GM18861 (cell line): ENCODE measurements around the gene MDM4.
A peak's percentile ranks its signal among the peaks of the same experiment; 100 is the strongest.

Source experiments
- ATAC-seq: cut with Tn5 transposase; IDR thresholded peaks from one replicate; pipeline ENCODE4 v1.9.1; 2021; ENCODE audit not compliant: unreplicated experiment

MDM4 gene

GRCh38 chr1:204576422-204576821 is 60.2 kb downstream of the MDM4 start:
- no peak for ATAC-seq

- no peak for ATAC-seq
These were observed 61.7 kb downstream of the MDM4 start for GRCh38 chr1:204577794-204578478.

GRCh38 chr1:204578867-204579664 is 62.9 kb downstream of the MDM4 start:
- ATAC-seq, result peak; percentile 60

- ATAC-seq, result no peak
These were observed 63.5 kb downstream of the MDM4 start for GRCh38 chr1:204579681-204580080.

DNA sequence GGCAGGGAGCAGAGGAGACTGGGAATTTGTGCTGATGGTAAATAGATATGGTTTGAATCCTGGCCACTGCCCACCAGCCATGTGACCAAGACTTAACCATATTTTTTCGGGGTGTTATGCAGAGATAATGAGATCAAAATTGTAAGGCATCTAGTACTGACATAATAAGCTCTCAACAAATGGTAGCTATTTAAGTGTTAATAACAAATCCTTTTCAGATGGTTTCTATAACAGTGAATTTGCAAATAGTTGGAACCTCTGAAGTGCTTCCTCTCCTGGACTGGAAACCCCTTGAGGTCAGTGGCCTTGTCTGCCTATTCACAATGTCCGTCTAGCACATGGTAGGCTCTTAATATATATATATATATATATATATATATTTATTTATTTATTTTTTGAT is 64.7 kb downstream of the MDM4 start:
- no peak for ATAC-seq

DNA sequence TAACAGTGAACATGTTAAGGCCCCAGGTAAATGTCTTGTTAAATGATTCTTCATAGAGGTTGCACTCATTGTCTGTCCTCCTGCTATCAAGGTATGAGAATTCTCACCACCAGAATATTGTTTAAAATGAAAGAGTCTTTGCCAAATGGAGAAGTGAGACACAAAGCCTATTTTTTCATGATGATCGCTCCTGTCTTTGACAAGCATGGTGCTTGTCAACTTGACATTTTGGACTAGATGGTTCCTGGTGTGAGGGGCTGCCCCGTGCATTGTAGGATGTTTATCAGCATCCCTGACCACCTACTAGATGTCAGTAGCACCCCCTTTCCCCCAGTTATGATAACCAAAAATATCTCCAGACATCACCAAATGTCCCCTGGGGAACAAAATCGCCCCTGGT is 65.6 kb downstream of the MDM4 start:
- ATAC-seq, result no peak

- ATAC-seq, result no peak
These were observed 67.9 kb downstream of the MDM4 start for GRCh38 chr1:204583909-204584632.

DNA sequence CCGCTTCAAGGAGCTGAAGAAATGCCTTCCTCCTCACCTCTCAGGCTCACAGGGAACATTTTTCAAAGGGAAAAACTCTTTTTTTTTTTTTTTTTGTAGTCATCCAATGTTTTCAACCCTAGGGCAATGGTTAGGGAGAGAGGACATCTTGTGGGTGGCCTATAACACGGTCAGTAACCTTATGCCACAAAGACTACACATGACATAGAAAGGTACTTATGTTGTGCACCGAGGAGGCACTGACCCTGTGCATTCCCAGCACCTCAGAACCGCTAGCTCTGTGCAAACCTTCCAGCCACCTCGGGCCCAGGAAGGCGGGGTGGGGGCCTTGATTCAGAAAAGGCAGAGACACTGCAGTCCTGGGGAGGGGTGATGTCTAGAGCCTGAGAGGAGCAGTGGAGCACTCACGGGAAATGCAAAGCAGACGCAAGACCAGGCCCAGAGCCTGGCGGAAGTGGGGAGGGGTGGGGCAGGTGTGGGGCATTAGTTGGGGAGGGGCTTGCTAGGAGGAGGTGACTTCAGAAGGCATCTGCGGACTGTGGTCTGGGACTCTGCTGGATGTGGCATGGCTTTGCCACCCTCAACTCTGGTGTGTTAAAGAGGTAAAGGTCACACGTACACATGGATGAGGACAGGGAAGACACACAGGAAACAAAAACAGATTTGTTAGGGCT is 68.6 kb downstream of the MDM4 start:
- ATAC-seq, result no peak

- ATAC-seq, result no peak
These were observed 71.4 kb downstream of the MDM4 start for GRCh38 chr1:204587621-204588020.

DNA sequence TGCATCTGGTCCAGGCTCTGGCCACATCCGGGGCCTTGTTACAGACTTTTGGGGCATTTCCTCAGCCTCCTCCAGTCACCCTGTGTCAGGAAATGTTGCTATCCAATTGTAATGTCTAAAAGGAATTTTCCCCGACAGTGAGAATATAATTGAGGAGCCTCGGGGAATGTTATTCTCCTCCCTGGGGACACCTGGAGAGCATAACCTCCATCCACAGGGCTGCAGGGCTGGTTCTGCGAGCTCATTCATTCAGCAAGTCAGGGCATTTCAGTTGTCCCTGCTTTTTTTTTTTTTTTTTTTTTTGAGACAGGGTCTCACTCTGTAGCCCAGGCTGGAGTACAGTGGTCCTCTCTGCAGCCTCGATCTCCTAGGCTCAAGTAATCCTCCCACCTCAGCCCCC is 72.6 kb downstream of the MDM4 start:
- ATAC-seq, result no peak

DNA sequence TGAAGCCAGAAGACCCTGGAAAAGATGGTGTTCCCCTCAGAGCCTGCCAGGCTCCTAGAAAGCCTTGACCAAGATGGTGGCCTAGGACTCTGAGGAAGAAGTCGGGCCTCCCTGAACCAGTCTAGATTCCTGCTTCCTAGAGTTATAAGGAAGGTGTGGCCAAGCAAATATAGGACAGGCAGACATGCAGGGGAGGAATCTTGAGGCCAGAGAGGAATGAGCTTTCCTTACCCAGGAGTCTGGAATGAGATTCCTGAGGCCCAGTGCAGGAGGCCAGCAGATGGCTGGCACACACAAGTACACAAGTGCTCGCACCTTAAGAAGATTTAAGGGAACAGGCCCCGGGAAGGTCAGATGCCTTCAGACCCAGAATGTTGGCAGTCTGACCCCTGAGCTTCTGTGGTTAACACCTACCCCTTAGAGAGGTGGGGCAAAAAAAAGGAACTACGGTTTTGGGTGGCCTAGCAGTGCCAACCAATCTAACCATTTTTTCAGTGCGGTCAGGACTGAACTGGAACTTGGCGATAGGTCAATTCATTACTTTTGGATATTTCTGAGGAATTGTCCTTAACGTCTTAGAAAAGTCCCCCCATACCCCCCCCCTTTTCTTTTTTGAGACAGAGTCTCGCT is 73.3 kb downstream of the MDM4 start:
- no peak for ATAC-seq

DNA sequence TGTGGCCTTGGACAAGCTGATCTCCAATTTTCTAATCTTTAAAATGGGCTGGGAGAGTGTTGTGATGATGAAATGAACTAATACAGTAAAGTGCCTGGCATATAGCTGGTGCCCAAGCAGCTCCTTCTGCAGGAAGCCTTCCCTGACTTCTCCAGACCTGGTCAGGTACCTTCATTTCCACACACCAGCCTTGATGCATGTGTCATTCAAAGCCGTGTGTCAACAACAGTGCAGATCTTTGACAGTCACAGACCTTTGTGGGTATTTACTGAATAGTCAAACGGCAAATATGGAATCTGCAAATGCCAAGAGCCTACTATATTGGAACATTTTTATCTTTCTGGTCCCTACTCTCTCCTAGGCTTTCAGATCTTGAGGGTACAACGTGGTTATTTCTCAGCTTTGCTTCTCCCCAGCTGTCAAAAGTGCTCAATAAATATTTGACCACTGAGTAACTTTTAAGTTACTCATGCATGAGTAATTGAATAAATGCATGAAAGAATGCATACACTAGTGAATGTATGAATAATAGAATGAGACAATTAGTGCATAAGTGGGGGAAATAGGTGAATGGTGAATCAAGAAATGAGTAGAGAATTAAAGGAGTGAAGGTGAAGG is 75.4 kb downstream of the MDM4 start:
- no peak for ATAC-seq

DNA sequence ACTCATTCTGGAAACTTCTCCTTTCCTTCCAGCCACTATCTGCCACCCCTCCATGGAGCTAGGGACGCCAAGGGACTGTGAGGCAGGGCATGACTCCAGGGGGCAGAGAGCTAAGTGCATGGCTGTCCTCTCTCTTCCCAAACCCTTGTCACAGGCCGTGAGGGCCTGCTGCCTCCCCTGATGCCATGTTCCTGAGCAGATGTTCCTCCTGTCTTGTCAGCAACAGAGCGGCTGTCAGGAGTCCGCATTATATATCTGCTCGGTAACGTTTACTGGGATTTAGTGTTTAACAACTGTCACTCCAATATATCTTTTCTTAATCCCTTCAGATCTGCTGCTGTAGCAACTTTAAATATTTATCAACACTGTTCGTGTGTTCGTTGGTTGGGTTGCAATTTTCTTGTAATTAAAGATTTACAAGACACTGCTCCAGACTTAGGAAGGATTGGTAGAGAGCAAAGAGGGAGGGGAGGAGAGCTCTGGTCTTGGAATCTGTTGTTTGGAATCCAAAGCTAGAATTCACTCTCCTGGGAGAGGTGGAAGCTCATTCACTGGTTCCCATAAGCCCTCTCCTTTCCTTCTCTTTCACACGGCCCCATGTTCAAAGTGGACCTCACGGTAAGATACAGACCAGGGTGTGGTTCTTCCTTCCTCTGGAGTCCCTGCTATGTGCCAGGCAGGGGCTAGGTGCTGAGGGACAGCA is 76.2 kb downstream of the MDM4 start:
- no peak for ATAC-seq

DNA sequence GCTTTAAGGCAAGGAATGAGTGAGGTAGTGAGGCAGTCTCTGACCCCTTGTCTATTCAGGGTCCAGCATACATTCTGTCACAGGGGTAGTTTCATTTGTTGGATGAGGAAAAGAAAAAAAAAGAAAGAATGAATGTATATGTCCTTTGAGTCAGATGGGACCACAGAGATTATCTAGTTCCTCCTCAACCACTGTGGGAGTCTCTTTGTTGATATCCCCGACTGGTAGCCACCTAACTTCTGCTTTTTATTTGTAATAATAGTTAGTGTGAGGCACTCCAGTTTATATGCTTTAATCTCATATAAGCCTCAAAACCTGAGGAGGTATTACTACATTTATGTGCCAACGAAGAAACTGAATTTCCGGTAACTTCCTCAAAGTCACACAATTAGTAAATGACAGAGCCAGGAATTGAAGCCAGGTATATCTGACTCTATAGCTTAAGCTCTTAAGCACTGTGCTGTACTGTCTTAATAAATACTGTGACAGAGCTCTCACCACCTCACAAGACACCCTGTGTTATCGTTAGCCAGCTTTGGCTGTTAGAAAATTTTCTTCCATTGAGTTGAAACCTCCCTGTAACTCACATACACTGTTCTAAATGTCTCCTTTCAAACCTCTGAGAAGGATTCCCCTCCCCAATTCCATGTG is 82.2 kb downstream of the MDM4 start:
- ATAC-seq, result no peak

- ATAC-seq, result no peak
These were observed 82.9 kb downstream of the MDM4 start for GRCh38 chr1:204599098-204599497.

GRCh38 chr1:204599596-204599995 is 83.4 kb downstream of the MDM4 start:
- no peak for ATAC-seq

DNA sequence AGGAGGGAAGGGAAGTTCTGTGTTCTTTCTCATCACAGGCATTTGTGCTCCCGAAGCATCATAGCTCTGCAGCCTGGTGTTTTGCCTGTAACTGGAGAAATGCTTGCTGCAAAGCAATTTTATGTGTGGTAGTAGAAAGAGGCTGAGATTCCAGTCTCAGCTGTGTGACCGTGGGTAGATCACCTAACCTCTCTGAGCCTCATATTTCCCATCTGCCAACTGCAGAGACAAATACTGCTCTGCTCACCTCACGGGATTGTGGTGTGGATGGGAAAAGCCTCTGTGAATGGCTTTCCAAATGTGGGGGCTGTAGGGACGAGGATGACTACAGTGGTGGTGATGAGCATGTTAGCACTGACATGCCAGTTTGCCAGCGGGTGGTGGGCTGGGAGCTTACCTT is 84.0 kb downstream of the MDM4 start:
- ATAC-seq, result no peak

- no peak for ATAC-seq
These were observed 84.8 kb downstream of the MDM4 start for GRCh38 chr1:204600968-204601367.

GRCh38 chr1:204602111-204602579 is 85.9 kb downstream of the MDM4 start:
- ATAC-seq, result no peak
